ENCODE measurements around the gene ZFP28.

DNA sequence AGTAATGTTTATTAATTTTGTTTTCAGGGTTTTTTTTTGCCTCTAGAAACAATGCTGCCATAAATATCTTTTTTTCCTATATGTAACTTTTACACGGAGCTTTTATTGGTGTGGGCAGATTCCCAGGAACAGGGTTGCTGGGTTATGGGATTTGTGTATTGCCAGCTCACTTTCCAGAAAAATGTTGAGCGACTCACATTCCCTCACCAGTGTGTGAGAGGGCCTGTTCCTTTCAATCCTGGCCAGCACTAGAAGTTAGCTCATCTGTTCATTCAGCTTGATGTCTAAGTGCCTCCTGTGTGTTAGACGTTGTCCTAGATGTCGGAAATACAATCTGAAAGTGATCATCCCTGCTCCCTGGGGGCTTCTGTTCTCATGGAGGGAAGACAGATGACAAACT, 58.9 kb downstream of the ZFP28 start:
- no peak for TF ChIP-seq POLR2A (IDR thresholded peaks at IDR 0.05)
- TF ChIP-seq, protein P1, sequence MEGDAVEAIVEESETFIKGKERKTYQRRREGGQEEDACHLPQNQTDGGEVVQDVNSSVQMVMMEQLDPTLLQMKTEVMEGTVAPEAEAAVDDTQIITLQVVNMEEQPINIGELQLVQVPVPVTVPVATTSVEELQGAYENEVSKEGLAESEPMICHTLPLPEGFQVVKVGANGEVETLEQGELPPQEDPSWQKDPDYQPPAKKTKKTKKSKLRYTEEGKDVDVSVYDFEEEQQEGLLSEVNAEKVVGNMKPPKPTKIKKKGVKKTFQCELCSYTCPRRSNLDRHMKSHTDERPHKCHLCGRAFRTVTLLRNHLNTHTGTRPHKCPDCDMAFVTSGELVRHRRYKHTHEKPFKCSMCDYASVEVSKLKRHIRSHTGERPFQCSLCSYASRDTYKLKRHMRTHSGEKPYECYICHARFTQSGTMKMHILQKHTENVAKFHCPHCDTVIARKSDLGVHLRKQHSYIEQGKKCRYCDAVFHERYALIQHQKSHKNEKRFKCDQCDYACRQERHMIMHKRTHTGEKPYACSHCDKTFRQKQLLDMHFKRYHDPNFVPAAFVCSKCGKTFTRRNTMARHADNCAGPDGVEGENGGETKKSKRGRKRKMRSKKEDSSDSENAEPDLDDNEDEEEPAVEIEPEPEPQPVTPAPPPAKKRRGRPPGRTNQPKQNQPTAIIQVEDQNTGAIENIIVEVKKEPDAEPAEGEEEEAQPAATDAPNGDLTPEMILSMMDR (IDR thresholded peaks at IDR 0.05) = no peak
